GM21367 (cell line): ENCODE data around the gene PCDHGB2.
"Not testable (repeated sequence)": the region's sequence is repeated elsewhere in the genome, so short reads cannot be mapped to it uniquely, and the experiment has no call there.

Source experiments
- ATAC-seq: cut with Tn5 transposase; IDR thresholded peaks from one replicate; pipeline ENCODE4 v1.9.1; 2021; ENCODE audit not compliant: unreplicated experiment

PCDHGB2 gene

DNA sequence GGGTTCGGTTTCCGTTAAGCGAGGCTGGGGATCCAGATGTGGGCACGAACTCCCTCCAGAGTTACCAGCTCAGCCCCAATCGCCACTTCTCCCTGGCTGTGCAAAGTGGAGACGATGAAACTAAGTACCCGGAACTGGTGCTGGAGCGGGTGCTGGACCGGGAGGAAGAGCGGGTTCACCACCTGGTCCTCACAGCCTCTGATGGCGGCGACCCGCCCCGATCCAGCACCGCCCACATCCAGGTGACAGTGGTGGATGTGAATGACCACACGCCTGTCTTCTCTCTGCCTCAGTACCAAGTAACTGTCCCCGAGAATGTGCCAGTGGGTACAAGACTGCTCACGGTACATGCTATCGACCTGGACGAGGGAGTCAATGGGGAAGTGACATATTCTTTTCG lies 23.6 kb downstream of the PCDHGB2 start:
- no peak for ATAC-seq

- no peak for ATAC-seq
Observed at GRCh38 chr5:141384471-141385267, 24.9 kb downstream of the PCDHGB2 start.

- ATAC-seq: not testable (repeated sequence)
Observed at GRCh38 chr5:141387557-141388311, 27.9 kb downstream of the PCDHGB2 start, which contains the start of gene PCDHGB4. PCDHGB4 (plus strand) TSS chr5:141387698; CDS start chr5:141387885, 187 bp downstream.

DNA sequence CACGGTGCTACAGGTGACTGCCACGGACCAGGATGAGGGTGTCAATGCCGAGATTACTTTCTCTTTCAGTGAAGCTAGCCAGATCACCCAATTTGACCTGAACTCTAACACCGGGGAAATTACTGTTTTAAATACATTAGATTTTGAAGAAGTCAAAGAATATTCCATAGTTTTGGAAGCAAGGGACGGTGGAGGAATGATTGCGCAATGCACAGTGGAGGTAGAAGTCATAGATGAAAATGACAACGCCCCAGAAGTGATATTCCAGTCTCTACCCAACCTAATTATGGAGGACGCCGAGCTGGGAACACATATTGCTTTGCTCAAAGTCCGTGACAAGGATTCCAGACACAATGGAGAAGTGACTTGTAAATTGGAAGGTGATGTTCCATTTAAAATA lies 28.9 kb downstream of the PCDHGB2 start:
- ATAC-seq: no peak

GRCh38 chr5:141389153-141390042 lies 29.6 kb downstream of the PCDHGB2 start:
- no peak for ATAC-seq

- ATAC-seq: no peak
Observed at GRCh38 chr5:141392429-141393198, 32.8 kb downstream of the PCDHGB2 start, which contains the start of gene PCDHGA8. PCDHGA8 (plus strand) TSS chr5:141392633; CDS start chr5:141392814, 181 bp downstream.

DNA sequence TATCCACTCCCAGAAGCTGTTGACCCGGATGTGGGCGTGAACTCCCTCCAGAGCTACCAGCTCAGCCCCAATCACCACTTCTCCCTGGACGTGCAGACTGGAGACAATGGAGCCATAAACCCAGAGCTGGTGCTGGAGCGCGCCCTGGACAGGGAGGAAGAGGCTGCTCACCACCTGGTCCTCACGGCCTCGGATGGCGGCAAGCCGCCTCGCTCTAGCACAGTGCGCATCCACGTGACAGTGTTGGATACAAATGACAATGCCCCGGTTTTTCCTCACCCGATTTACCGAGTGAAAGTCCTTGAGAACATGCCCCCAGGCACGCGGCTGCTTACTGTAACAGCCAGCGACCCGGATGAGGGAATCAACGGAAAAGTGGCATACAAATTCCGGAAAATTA lies 33.5 kb downstream of the PCDHGB2 start:
- no peak for ATAC-seq

DNA sequence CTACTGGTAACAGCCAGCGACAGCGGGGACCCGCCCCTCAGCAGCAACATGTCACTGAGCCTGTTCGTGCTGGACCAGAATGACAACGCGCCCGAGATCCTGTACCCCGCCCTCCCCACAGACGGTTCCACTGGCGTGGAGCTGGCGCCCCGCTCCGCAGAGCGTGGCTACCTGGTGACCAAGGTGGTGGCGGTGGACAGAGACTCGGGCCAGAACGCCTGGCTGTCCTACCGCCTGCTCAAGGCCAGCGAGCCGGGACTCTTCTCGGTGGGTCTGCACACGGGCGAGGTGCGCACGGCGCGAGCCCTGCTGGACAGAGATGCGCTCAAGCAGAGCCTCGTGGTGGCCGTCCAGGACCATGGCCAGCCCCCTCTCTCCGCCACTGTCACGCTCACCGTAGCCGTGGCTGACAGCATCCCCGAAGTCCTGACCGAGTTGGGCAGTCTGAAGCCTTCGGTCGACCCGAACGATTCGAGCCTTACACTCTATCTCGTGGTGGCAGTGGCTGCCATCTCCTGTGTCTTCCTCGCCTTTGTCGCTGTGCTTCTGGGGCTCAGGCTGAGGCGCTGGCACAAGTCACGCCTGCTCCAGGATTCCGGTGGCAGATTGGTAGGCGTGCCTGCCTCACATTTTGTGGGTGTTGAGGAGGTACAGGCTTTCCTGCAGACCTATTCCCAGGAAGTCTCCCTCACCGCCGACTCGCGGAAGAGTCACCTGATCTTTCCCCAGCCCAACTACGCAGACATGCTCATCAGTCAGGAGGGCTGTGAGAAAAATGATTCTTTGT lies 34.8 kb downstream of the PCDHGB2 start:
- not testable (repeated sequence) for ATAC-seq

DNA sequence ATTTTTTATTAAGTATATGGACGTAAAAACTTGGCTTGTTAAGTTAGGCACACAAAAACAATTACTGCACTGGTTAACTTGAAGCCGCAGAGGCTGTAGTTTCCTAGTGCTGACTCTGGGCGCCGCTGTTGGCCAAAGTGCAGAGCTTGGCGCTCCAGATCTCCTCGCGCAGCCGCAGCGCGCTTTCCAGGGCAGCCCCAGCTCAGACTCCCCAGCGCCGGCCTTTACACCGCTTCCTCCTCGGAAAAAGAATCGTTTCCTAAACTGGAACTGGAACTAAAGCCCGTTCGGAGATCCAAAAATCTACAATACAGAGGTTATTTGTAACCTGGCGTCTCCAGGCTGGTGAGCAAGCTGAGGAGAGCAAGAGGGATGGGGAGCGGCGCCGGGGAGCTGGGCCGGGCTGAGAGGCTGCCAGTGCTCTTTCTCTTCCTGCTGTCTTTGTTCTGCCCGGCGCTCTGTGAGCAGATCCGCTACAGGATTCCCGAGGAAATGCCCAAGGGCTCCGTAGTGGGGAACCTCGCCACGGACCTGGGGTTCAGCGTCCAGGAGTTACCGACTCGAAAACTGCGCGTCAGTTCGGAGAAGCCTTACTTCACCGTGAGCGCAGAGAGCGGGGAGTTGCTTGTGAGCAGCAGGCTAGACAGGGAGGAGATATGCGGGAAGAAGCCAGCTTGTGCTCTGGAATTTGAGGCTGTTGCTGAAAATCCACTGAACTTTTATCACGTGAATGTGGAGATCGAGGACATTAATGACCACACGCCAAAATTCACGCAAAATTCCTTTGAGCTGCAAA lies 38.2 kb downstream of the PCDHGB2 start, which contains the start of gene PCDHGB5:
Gene PCDHGB5, plus strand, starts transcription at position 192 of the 796 bp plus-strand sequence. Its CDS starts 181 bp downstream, at position 373.
- peak; percentile 47 for ATAC-seq

DNA sequence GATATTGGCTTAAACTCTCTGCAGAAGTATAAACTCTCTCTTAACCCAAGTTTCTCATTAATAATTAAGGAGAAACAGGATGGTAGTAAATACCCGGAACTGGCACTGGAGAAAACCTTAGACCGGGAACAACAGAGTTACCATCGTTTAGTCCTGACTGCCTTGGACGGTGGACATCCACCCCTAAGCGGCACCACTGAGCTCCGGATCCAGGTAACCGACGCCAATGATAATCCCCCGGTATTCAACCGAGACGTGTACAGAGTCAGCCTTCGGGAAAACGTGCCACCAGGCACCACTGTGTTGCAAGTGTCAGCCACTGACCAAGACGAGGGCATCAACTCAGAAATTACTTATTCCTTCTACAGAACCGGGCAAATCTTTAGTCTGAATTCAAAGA lies 38.8 kb downstream of the PCDHGB2 start:
- no peak for ATAC-seq

DNA sequence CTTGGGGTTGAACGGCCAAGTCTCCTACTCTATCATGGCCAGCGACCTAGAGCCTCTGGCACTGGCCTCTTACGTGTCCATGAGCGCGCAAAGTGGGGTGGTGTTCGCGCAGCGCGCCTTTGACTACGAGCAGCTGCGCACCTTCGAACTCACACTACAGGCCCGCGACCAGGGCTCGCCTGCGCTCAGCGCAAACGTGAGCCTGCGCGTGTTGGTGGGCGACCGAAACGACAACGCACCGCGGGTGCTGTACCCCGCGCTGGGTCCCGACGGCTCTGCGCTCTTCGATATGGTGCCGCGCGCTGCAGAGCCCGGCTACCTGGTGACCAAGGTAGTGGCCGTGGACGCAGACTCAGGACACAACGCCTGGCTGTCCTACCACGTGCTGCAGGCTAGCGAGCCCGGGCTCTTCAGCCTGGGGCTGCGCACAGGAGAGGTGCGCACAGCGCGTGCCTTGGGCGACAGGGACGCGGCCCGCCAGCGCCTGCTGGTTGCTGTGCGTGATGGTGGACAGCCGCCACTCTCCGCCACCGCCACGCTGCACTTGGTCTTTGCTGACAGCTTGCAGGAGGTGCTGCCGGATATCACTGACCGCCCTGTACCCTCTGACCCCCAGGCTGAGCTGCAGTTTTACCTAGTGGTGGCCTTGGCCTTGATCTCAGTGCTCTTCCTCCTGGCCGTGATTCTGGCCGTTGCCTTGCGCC lies 39.9 kb downstream of the PCDHGB2 start:
- ATAC-seq: no peak

- no peak for ATAC-seq
Observed at GRCh38 chr5:141402553-141403243, 42.9 kb downstream of the PCDHGB2 start, which contains the start of gene PCDHGA9. PCDHGA9 (plus strand) TSS chr5:141402778; CDS start chr5:141402953, 175 bp downstream.

DNA sequence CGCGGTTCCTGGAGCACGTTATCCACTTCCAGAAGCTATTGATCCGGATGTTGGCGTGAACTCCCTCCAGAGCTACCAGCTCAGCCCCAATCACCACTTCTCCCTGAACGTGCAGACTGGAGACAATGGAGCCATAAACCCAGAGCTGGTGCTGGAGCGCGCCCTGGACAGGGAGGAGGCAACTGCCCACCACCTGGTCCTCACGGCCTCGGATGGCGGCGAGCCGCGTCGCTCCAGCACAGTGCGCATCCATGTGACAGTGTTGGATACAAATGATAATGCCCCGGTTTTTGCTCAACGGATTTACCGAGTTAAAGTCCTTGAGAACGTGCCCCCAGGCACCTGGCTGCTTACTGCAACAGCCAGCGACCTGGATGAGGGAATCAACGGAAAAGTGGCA lies 43.6 kb downstream of the PCDHGB2 start:
- no peak for ATAC-seq

GRCh38 chr5:141407790-141408505 lies 48.2 kb downstream of the PCDHGB2 start, which contains the start of gene PCDHGB6:
PCDHGB6 (plus strand) TSS chr5:141408021; CDS start chr5:141408203, 182 bp downstream.
- not testable (repeated sequence) for ATAC-seq

- ATAC-seq: no peak
Observed at GRCh38 chr5:141409598-141410306, 50.0 kb downstream of the PCDHGB2 start.

- ATAC-seq: no peak
Observed at GRCh38 chr5:141411575-141411974, 51.8 kb downstream of the PCDHGB2 start.
